GM23338 (cell line): ENCODE results near the gene TCIRG1. TPM values are rescaled to one million over a fixed set of nuclear protein-coding genes. Genes with fewer than 3 reads are reported as not detected.

Experiments
- ATAC-seq: fragments of 200-7000 bp; cut with Tn5 transposase; 3 replicates; pipeline ENCODE4 v1.9.1; 2020
- DNase-seq: peaks from one replicate; pipeline ENCODE4 v3.0.0-alpha.2; 2015; ENCODE audit warnings: low spot score
- H2AFZ ChIP-seq: fragments of 200-600 bp; sonication (generic); 2 replicates; pipeline ENCODE4 v1.8.0; 2016; ENCODE audit warnings: antibody characterized with exemption, mild to moderate bottlenecking, moderate library complexity
- H3F3A ChIP-seq: fragments of 200-600 bp; sonication (generic); replicated peaks from 2 replicates; pipeline ENCODE4 v1.8.0; 2017; ENCODE audit warnings: antibody characterized with exemption, mixed run types, low read depth
- H3K27ac ChIP-seq: fragments of 200-600 bp; sonication (generic); 2 replicates; pipeline ENCODE4 v1.6.1; 2016; ENCODE audit warnings: low read depth
- H3K27me3 ChIP-seq: fragments of 200-600 bp; sonication (generic); 2 replicates; pipeline ENCODE4 v1.8.0; 2016; ENCODE audit warnings: mild to moderate bottlenecking, mixed run types, moderate library complexity; ENCODE audit not compliant: insufficient read depth
- H3K36me3 ChIP-seq: fragments of 200-600 bp; sonication (generic); 2 replicates; pipeline ENCODE4 v1.8.0; 2016; ENCODE audit warnings: mild to moderate bottlenecking; ENCODE audit not compliant: insufficient read depth
- H3K4me1 ChIP-seq: fragments of 200-600 bp; sonication (generic); 2 replicates; pipeline ENCODE4 v1.8.0; 2016; ENCODE audit warnings: mild to moderate bottlenecking, moderate library complexity; ENCODE audit not compliant: insufficient read depth
- H3K4me2 ChIP-seq: fragments of 200-600 bp; sonication (generic); 2 replicates; pipeline ENCODE4 v1.7.1; 2017; ENCODE audit warnings: mixed run types
- H3K4me3 ChIP-seq: fragments of 200-600 bp; sonication (generic); 2 replicates; pipeline ENCODE4 v1.6.1; 2016; ENCODE audit warnings: mixed run types
- H3K79me2 ChIP-seq: fragments of 200-600 bp; sonication (generic); replicated peaks from 2 replicates; pipeline ENCODE4 v1.8.0; 2017; ENCODE audit warnings: mild to moderate bottlenecking; ENCODE audit not compliant: insufficient read depth
- H3K9me2 ChIP-seq: fragments of 200-600 bp; sonication (generic); 2 replicates; pipeline ENCODE4 v1.8.0; 2017; ENCODE audit not compliant: insufficient read depth
- H4K20me1 ChIP-seq: fragments of 200-600 bp; sonication (generic); replicated peaks from 2 replicates; pipeline ENCODE4 v1.8.0; 2017; ENCODE audit warnings: mild to moderate bottlenecking; ENCODE audit not compliant: insufficient read depth
- H3K27ac Mint-ChIP-seq: 2 replicates; pipeline ENCODE4 v1.8.0; 2020; ENCODE audit warnings: inconsistent platforms, mild to moderate bottlenecking, moderate library complexity, mixed read lengths
- H3K27me3 Mint-ChIP-seq: 3 replicates; pipeline ENCODE4 v1.8.0; 2022; ENCODE audit warnings: low read depth, mild to moderate bottlenecking, moderate library complexity, mixed read lengths, inconsistent platforms; ENCODE audit not compliant: insufficient read depth, poor library complexity
- H3K36me3 Mint-ChIP-seq: 3 replicates; pipeline ENCODE4 v1.8.0; 2021; ENCODE audit warnings: low read depth, mild to moderate bottlenecking, inconsistent platforms, moderate library complexity, mixed read lengths
- H3K4me1 Mint-ChIP-seq: 3 replicates; pipeline ENCODE4 v1.8.0; 2020; ENCODE audit warnings: mild to moderate bottlenecking, inconsistent platforms, mixed read lengths
- H3K4me3 Mint-ChIP-seq: 3 replicates; pipeline ENCODE4 v1.8.0; 2021; ENCODE audit warnings: moderate library complexity, mild to moderate bottlenecking, inconsistent platforms, mixed read lengths
- H3K9me3 Mint-ChIP-seq: 3 replicates; pipeline ENCODE4 v1.8.0; 2020; ENCODE audit warnings: moderate library complexity, mild to moderate bottlenecking, inconsistent platforms, mixed read lengths
- CREB1 ChIP-seq: fragments of 250-450 bp; sonication (Bioruptor Pico); IDR thresholded peaks from 2 replicates; pipeline ENCODE4 v1.5.0; 2020; ENCODE audit warnings: low read depth, mild to moderate bottlenecking, moderate library complexity
- EZH2 ChIP-seq: fragments of 200-600 bp; sonication (generic); IDR thresholded peaks from one replicate; pipeline ENCODE4 v1.8.0; 2017; ENCODE audit warnings: antibody characterized with exemption, mild to moderate bottlenecking, low read depth; ENCODE audit not compliant: unreplicated experiment
- EZH2phosphoT487 ChIP-seq: fragments of 200-600 bp; sonication (generic); IDR thresholded peaks from one replicate; pipeline ENCODE4 v1.8.1; 2018; ENCODE audit warnings: antibody characterized with exemption; ENCODE audit not compliant: unreplicated experiment
- JUNB ChIP-seq: IDR thresholded peaks from one replicate; pipeline ENCODE4 v1.6.1; 2016; ENCODE audit warnings: antibody characterized with exemption; ENCODE audit not compliant: unreplicated experiment
- NANOG ChIP-seq: IDR thresholded peaks from 2 replicates; pipeline ENCODE4 v1.6.1; 2016; ENCODE audit warnings: antibody characterized with exemption, borderline replicate concordance
- POLR2AphosphoS5 ChIP-seq: IDR thresholded peaks from 2 replicates; pipeline ENCODE4 v1.6.1; 2016; ENCODE audit warnings: antibody characterized with exemption, low read depth
- STAT1 ChIP-seq: IDR thresholded peaks from one replicate; pipeline ENCODE4 v1.6.1; 2016; ENCODE audit warnings: antibody characterized with exemption; ENCODE audit not compliant: unreplicated experiment
- ZNF114 ChIP-seq: fragments of 250-450 bp; sonication (Bioruptor Pico); IDR thresholded peaks from 2 replicates; pipeline ENCODE4 v1.5.0; 2020; ENCODE audit warnings: mild to moderate bottlenecking, moderate library complexity
- ZNF331 ChIP-seq: fragments of 250-450 bp; sonication (Bioruptor Pico); IDR thresholded peaks from 2 replicates; pipeline ENCODE4 v1.5.0; 2020; ENCODE audit warnings: low read depth, mild to moderate bottlenecking, moderate library complexity
- polyA plus RNA-seq: library from polyadenylated mRNA; unstranded; fragments of >200 nt; fragmentation: Nextera tagmentation; extraction: Ambion mirVana; gene quantifications from 2 replicates; pipeline ENCODE4 v1.2.1, GENCODE V29; 2016
- total RNA-seq: library from RNA; depleted of rRNA; stranded (reverse); fragments of >200 nt; shearing (Covaris generic); gene quantifications from 2 replicates; pipeline ENCODE4 v1.2.3, GENCODE V29; 2014
- TF ChIP-seq, protein P1 (sequence below), 2 experiments: fragments of 200-600 bp in 1 of 2; sonication (generic) in 1 of 2; conservative IDR thresholded peaks; 2 replicates each; pipeline versions ENCODE4 v1.5.1 to v1.6.1; 2016 to 2017; ENCODE audit warnings: antibody characterized with exemption in 2 of 2, low read depth in 2 of 2, mild to moderate bottlenecking in 2 of 2, moderate library complexity in 1 of 2
- TF ChIP-seq, protein P2 (sequence below): IDR thresholded peaks from one replicate; pipeline ENCODE4 v1.6.1; 2018; ENCODE audit warnings: antibody characterized with exemption; ENCODE audit not compliant: unreplicated experiment
- TF ChIP-seq, protein P3 (sequence below): fragments of 250-450 bp; sonication (Bioruptor Pico); IDR thresholded peaks from 2 replicates; pipeline ENCODE4 v1.5.0; 2020; ENCODE audit warnings: mild to moderate bottlenecking, moderate library complexity
- TF ChIP-seq, protein P4 (sequence below): IDR thresholded peaks from 2 replicates; pipeline ENCODE4 v1.6.1; 2016; ENCODE audit warnings: antibody characterized with exemption

Gene TCIRG1
- total and polyA plus RNA-seq, 2 experiments from 2014 or later, result 20.4 to 40.4 TPM

DNA sequence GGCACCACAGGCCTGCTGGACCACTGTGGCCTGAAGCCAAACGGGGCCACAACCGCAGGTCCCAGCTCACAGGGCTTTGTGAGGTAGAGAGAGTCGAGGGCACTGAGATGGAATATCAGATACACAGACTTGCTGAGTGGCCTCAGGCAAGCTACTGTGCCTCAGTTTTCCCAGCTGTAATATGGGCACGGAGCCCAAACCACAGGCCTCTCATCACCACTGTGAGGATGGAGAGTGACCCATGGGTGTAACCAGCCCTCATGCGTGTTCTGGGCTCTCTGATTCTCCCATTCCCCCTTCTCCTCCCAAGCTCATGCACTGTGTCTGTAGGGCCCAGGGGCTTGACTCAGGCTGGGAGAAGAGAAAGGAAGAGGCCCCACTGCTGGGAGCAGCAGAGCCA is 39.1 kb upstream of the TCIRG1 start:
- no peak overlapping the region for H2AFZ ChIP-seq
- Mint-ChIP-seq H3K27ac (no peak overlapping the region), H3K27me3 (peaks cover 7% of the 10 kb centered on the region), H3K4me3 (no peak overlapping the region), H3K36me3 (no peaks in the 10 kb centered on the region; the same call in 2 of the 3 replicates), H3K4me1 (peaks cover 13% of the 10 kb centered on the region), H3K9me3 (no peaks in the 10 kb centered on the region)
- peaks cover 5% of the 10 kb centered on the region; the same call in 1 of the 2 replicates for H3F3A ChIP-seq
- H3K27ac ChIP-seq, result no peak overlapping the region
- TF ChIP-seq CREB1 (CRISPR knock-in tag) (no peak), STAT1 (no peak), NANOG (no peak), EZH2 (no peak), ZNF114 (no peak), EZH2phosphoT487 (no peak), JUNB (no peak), ZNF331 (CRISPR knock-in tag) (no peak), POLR2AphosphoS5 (no peak)
- TF ChIP-seq, protein P1, sequence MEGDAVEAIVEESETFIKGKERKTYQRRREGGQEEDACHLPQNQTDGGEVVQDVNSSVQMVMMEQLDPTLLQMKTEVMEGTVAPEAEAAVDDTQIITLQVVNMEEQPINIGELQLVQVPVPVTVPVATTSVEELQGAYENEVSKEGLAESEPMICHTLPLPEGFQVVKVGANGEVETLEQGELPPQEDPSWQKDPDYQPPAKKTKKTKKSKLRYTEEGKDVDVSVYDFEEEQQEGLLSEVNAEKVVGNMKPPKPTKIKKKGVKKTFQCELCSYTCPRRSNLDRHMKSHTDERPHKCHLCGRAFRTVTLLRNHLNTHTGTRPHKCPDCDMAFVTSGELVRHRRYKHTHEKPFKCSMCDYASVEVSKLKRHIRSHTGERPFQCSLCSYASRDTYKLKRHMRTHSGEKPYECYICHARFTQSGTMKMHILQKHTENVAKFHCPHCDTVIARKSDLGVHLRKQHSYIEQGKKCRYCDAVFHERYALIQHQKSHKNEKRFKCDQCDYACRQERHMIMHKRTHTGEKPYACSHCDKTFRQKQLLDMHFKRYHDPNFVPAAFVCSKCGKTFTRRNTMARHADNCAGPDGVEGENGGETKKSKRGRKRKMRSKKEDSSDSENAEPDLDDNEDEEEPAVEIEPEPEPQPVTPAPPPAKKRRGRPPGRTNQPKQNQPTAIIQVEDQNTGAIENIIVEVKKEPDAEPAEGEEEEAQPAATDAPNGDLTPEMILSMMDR (conservative IDR thresholded peaks at IDR 0.05; ENCODE audit: low read depth in 2 of 2), result no peak
- TF ChIP-seq, protein P2, sequence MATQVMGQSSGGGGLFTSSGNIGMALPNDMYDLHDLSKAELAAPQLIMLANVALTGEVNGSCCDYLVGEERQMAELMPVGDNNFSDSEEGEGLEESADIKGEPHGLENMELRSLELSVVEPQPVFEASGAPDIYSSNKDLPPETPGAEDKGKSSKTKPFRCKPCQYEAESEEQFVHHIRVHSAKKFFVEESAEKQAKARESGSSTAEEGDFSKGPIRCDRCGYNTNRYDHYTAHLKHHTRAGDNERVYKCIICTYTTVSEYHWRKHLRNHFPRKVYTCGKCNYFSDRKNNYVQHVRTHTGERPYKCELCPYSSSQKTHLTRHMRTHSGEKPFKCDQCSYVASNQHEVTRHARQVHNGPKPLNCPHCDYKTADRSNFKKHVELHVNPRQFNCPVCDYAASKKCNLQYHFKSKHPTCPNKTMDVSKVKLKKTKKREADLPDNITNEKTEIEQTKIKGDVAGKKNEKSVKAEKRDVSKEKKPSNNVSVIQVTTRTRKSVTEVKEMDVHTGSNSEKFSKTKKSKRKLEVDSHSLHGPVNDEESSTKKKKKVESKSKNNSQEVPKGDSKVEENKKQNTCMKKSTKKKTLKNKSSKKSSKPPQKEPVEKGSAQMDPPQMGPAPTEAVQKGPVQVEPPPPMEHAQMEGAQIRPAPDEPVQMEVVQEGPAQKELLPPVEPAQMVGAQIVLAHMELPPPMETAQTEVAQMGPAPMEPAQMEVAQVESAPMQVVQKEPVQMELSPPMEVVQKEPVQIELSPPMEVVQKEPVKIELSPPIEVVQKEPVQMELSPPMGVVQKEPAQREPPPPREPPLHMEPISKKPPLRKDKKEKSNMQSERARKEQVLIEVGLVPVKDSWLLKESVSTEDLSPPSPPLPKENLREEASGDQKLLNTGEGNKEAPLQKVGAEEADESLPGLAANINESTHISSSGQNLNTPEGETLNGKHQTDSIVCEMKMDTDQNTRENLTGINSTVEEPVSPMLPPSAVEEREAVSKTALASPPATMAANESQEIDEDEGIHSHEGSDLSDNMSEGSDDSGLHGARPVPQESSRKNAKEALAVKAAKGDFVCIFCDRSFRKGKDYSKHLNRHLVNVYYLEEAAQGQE, result no peak
- TF ChIP-seq, protein P3, sequence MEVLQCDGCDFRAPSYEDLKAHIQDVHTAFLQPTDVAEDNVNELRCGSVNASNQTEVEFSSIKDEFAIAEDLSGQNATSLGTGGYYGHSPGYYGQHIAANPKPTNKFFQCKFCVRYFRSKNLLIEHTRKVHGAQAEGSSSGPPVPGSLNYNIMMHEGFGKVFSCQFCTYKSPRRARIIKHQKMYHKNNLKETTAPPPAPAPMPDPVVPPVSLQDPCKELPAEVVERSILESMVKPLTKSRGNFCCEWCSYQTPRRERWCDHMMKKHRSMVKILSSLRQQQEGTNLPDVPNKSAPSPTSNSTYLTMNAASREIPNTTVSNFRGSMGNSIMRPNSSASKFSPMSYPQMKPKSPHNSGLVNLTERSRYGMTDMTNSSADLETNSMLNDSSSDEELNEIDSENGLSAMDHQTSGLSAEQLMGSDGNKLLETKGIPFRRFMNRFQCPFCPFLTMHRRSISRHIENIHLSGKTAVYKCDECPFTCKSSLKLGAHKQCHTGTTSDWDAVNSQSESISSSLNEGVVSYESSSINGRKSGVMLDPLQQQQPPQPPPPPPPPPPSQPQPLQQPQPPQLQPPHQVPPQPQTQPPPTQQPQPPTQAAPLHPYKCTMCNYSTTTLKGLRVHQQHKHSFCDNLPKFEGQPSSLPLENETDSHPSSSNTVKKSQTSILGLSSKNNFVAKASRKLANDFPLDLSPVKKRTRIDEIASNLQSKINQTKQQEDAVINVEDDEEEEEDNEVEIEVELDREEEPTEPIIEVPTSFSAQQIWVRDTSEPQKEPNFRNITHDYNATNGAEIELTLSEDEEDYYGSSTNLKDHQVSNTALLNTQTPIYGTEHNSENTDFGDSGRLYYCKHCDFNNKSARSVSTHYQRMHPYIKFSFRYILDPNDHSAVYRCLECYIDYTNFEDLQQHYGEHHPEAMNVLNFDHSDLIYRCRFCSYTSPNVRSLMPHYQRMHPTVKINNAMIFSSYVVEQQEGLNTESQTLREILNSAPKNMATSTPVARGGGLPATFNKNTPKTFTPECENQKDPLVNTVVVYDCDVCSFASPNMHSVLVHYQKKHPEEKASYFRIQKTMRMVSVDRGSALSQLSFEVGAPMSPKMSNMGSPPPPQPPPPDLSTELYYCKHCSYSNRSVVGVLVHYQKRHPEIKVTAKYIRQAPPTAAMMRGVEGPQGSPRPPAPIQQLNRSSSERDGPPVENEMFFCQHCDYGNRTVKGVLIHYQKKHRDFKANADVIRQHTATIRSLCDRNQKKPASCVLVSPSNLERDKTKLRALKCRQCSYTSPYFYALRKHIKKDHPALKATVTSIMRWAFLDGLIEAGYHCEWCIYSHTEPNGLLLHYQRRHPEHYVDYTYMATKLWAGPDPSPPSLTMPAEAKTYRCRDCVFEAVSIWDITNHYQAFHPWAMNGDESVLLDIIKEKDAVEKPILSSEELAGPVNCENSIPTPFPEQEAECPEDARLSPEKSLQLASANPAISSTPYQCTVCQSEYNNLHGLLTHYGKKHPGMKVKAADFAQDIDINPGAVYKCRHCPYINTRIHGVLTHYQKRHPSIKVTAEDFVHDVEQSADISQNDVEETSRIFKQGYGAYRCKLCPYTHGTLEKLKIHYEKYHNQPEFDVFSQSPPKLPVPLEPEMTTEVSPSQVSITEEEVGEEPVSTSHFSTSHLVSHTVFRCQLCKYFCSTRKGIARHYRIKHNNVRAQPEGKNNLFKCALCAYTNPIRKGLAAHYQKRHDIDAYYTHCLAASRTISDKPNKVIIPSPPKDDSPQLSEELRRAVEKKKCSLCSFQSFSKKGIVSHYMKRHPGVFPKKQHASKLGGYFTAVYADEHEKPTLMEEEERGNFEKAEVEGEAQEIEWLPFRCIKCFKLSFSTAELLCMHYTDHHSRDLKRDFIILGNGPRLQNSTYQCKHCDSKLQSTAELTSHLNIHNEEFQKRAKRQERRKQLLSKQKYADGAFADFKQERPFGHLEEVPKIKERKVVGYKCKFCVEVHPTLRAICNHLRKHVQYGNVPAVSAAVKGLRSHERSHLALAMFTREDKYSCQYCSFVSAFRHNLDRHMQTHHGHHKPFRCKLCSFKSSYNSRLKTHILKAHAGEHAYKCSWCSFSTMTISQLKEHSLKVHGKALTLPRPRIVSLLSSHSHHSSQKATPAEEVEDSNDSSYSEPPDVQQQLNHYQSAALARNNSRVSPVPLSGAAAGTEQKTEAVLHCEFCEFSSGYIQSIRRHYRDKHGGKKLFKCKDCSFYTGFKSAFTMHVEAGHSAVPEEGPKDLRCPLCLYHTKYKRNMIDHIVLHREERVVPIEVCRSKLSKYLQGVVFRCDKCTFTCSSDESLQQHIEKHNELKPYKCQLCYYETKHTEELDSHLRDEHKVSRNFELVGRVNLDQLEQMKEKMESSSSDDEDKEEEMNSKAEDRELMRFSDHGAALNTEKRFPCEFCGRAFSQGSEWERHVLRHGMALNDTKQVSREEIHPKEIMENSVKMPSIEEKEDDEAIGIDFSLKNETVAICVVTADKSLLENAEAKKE (CRISPR knock-in tag), result no peak
- TF ChIP-seq, protein P4, sequence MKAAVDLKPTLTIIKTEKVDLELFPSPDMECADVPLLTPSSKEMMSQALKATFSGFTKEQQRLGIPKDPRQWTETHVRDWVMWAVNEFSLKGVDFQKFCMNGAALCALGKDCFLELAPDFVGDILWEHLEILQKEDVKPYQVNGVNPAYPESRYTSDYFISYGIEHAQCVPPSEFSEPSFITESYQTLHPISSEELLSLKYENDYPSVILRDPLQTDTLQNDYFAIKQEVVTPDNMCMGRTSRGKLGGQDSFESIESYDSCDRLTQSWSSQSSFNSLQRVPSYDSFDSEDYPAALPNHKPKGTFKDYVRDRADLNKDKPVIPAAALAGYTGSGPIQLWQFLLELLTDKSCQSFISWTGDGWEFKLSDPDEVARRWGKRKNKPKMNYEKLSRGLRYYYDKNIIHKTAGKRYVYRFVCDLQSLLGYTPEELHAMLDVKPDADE, result no peak
- H3K4me1 ChIP-seq, result peaks cover 8% of the 10 kb centered on the region
- no peak overlapping the region for H3K4me2 ChIP-seq
- no peak for DNase-seq
- ATAC-seq, result no peak
- no peaks in the 10 kb centered on the region for H3K79me2 ChIP-seq
- H4K20me1 ChIP-seq, result no peaks in the 10 kb centered on the region
- no peaks in the 10 kb centered on the region for H3K9me2 ChIP-seq
- H3K27me3 ChIP-seq, result no peaks in the 10 kb centered on the region
- H3K36me3 ChIP-seq, result no peaks in the 10 kb centered on the region
- no peak overlapping the region for H3K4me3 ChIP-seq
